NCI-H2227 (cell line): ENCODE measurements around the gene LAMC3.

Experiments
- DNase-seq: peaks from one replicate; lab custom pipeline; 2025; ENCODE audit not compliant: unreplicated experiment; lab: John Stamatoyannopoulos, UW

The LAMC3 gene

DNA sequence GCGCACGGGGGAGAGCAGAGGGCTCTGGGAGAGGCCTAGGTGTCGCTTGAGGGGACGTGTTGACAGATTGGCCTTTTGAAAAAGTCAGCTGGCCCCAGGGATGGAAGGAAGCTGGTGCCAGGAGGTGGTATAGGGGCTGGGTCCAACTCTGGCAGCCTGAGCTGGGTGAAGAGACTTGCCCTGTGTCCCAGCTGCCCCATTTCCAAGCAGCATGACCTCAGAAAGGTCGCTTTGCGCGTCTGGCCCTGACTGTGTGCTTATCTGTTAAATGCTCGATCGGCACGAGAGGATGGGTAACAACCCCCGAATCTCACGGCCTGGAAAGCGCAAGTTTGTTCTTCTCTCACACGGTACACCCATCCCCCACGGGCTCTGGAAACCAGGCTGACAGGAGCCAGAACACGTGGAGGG lies 31.2 kb upstream of the LAMC3 start:
- DNase-seq, result no peak

DNA sequence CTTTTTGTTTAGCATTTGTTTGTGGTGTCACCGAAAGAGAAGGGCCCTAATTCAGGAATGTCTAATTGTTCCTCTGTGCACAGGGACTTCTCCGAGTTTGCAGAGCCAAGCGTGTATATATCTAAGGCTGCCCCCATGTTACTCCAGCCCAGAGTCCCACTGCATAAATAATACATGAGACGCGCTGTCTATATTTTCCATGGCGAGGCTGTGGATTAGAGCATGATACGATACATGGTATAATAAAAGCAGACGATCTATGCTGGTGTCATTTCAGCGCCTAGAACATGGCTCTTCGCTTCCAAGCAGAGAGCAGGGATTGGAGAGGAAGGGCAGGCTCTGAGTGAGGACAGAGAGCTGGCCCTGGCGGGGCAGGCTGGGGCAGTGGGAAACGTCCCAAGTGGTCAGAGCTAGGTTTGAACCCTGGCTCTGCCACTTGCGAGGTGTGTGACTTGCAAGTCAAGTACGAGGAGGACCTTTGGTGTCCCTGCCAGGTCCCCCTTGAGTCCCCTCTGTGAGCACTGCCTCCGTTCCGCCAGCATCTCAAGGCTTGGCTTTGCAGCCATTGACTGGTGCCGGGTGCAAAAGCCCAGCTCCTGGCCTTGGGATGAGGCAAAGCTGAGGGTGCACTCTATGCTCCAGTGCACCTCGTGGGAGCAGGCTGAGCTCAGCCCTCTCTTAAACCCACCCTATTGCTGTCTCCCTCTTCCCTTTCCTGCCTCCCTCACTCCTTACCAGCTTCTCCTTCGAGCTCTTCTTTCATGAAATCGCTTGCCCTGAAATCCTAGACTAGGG lies 29.2 kb upstream of the LAMC3 start:
- no peak for DNase-seq

DNA sequence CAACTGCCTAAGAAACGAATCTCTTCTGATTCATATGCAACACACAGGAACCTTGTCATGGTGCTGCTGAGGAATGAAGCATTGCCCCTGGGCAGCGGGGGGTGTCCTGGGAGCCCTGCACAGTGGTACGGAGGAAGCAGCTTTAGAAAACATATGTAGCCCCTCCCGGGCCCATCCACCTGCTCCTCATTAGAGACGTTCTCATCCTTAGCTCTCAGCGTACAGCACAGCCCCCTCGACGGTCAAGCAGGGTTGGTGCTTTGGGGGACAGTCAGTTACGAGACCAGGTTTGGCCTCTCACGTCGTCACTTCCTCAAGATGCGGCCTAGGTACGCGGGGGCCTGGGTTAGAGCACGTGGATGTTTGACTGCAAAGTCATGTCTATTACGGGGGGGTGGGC lies 28.4 kb upstream of the LAMC3 start:
- DNase-seq, result no peak

- DNase-seq, result no peak
Measured at GRCh38 chr9:130981002-130981755, 27.8 kb upstream of the LAMC3 start.

DNA sequence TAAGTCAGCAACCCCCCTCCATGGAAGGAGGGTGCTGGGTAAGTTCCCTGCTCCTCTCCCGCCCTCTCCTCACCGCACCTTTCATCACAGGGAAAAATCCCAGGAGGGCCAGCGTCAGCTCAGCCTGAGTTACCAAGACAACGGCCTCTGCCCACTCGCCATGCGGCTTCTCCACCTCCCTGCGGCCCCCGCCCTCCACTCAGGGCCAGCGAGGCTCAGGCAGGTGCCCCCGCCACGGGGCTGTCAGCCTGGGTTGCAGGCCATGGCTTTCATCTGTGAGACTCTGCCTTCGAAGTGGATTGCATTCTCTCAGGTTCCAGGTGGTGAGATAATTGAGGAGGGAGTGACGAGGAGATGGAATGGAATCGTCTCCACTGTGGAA lies 27.2 kb upstream of the LAMC3 start:
- DNase-seq, result peak; percentile 17

GRCh38 chr9:130982636-130983358 lies 26.2 kb upstream of the LAMC3 start:
- DNase-seq, result no peak

DNA sequence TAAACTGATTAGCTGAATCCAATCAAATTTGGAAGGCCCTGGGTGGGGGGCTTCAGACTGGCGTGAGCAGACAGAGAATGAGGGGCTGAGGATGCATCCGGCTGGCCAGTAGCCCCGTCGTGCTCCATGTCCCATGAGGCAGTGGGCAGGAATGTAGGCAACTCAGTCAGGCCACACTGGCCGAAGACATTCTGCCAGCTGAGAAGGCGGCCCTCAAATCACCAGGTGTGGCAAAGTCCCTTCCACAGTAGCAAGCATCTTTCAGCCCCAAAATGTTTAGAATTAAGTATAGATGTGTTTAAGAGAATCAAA lies 25.7 kb upstream of the LAMC3 start:
- no peak for DNase-seq

GRCh38 chr9:130983970-130984369 lies 25.0 kb upstream of the LAMC3 start:
- DNase-seq, result no peak

GRCh38 chr9:130984521-130984920 lies 24.5 kb upstream of the LAMC3 start:
- no peak for DNase-seq

DNA sequence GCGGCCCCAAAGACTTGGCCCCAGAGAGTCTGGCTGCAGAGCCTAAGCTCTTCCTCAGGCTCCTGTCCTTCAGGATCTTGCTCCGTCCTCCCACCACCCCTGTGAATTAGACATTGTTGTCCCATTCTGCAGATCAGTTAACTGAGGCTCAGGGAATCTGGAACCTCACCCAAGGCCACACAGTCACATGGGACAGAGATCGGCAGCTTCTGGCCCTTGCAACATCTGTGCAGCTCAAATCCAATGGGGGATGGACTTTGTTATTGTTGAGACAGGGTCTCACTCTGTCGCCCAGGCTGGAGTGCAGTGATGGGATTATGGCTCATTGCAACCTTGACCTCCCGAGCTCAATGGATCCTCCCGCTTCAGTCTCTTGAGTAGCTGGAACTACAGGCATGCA lies 23.9 kb upstream of the LAMC3 start:
- no peak for DNase-seq

GRCh38 chr9:130985606-130986162 lies 23.3 kb upstream of the LAMC3 start:
- no peak for DNase-seq

GRCh38 chr9:130986356-130986965 lies 22.5 kb upstream of the LAMC3 start:
- DNase-seq, result peak; percentile 10

GRCh38 chr9:130987054-130987453 lies 21.9 kb upstream of the LAMC3 start:
- no peak for DNase-seq

DNA sequence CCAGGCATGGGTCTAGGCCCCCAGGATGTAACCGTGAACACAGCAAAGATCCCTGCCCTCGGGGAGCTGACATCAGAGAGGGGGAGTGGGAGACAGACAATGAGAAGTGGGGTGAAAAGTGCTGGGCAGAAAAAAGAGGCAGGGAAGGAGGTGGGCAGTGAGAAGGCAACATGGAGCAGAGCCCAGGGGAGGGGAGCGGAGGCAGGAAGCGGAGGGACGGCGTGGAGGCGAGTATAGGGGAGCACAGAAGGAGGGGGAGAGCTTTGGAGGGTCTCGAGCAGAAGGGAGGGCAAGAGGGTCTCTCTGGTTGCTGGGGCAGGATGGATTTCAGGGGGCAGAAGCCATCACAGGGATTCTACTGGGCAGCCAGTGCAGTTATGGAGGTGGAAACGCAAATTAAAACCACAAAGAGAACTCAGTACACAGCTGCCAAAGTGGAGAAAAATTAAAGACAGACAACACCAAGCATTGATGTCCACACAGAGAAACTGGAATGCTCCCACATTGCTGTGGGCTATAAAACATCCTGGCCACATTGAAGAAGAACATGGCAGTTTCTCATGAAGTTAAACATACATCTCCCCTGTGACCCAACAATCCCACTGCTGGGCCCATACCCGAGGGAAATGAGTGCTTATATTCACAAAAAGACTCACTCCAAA lies 21.1 kb upstream of the LAMC3 start:
- no peak for DNase-seq

- DNase-seq, result no peak
Measured at GRCh38 chr9:130988400-130988747, 20.6 kb upstream of the LAMC3 start.

DNA sequence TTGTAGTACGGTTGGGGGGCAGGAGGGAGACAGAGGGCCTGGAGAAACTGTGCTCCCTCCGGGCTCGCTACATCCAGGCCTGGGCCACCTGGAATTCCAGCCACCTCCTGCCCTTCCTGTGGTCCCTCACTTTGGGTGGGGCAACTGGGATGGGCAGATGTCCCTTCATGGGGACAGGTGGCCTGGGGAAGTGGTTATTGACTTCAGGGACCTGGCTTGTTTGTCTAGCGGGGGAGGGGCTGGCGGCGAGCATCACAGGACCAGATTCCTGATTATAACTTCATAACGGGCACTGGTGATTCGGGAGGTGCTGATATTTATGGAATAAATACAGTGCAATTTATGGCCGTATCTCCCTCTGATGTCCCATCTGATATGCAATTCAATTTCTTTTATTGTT lies 20.1 kb upstream of the LAMC3 start:
- DNase-seq, result no peak

DNA sequence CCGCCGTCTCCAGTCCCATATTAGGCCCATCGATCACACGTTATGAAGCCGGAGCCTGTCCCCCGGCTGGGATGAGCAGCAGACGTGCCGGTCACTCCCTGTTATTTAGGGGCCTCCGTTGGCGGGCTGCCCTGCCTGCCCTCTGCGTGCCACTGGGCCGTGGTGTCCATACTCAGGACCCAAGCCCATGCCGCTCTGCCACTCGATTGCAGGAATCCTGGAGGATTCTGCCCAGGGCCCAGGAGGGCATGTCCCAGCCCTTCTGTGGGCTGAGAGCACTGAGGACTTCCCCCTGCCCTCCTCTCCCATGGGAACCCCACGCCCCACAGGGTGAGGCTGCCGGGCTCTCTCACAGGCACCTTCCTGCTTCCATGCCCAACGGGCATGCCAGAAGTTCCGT lies 19.6 kb upstream of the LAMC3 start:
- no peak for DNase-seq

- no peak for DNase-seq
Measured at GRCh38 chr9:130989891-130990290, 19.1 kb upstream of the LAMC3 start.

- DNase-seq, result no peak
Measured at GRCh38 chr9:130990306-130990977, 18.5 kb upstream of the LAMC3 start.
